Suppressor macrophage treated with lipopolysaccharide for 4 hours (primary cell): ENCODE results near the gene ABTB2.
A peak's percentile ranks its signal among the peaks of the same experiment; 100 is the strongest.

ENCODE experiments used
- DNase-seq: peaks from one replicate; pipeline ENCODE4 v3.0.0-alpha.2; 2020

ABTB2 gene

GRCh38 chr11:34313099-34313517, 44.7 kb downstream of the ABTB2 start:
- DNase-seq, result no peak

- no peak for DNase-seq
These were observed 46.7 kb downstream of the ABTB2 start for GRCh38 chr11:34311126-34311525.

GRCh38 chr11:34309965-34310364, 47.8 kb downstream of the ABTB2 start:
- peak; percentile 70 for DNase-seq

GRCh38 chr11:34308913-34309585, 48.8 kb downstream of the ABTB2 start:
- peak; percentile 97 for DNase-seq

GRCh38 chr11:34308049-34308912, 49.5 kb downstream of the ABTB2 start:
- DNase-seq, result peak; percentile 47

- DNase-seq, result no peak
These were observed 52.0 kb downstream of the ABTB2 start for GRCh38 chr11:34305780-34306179.

GRCh38 chr11:34305193-34305592, 52.6 kb downstream of the ABTB2 start:
- DNase-seq, result no peak

GRCh38 chr11:34303028-34303570, 54.7 kb downstream of the ABTB2 start:
- DNase-seq, result no peak

- peak; percentile 70 for DNase-seq
These were observed 55.5 kb downstream of the ABTB2 start for GRCh38 chr11:34302046-34302921.

- DNase-seq, result peak; percentile 27
These were observed 56.9 kb downstream of the ABTB2 start for GRCh38 chr11:34300926-34301295.

GRCh38 chr11:34300026-34300925, 57.5 kb downstream of the ABTB2 start:
- peak; percentile 85 for DNase-seq

- DNase-seq, result no peak
These were observed 58.4 kb downstream of the ABTB2 start for GRCh38 chr11:34299284-34299972.

- no peak for DNase-seq
These were observed 58.9 kb downstream of the ABTB2 start for GRCh38 chr11:34298871-34299270.

GRCh38 chr11:34296412-34296811, 61.4 kb downstream of the ABTB2 start:
- DNase-seq, result no peak

- DNase-seq, result no peak
These were observed 65.3 kb downstream of the ABTB2 start for GRCh38 chr11:34292546-34292945.

- DNase-seq, result no peak
These were observed 65.7 kb downstream of the ABTB2 start for GRCh38 chr11:34292111-34292510.

GRCh38 chr11:34290926-34291325, 66.9 kb downstream of the ABTB2 start:
- DNase-seq, result no peak

- no peak for DNase-seq
These were observed 69.3 kb downstream of the ABTB2 start for GRCh38 chr11:34288492-34288891.

GRCh38 chr11:34284811-34285481, 72.9 kb downstream of the ABTB2 start:
- DNase-seq, result no peak

- no peak for DNase-seq
These were observed 73.7 kb downstream of the ABTB2 start for GRCh38 chr11:34284156-34284555.
